GM18508 (cell line): ENCODE results near the gene C12orf57.

Experiments
- ATAC-seq: cut with Tn5 transposase; IDR thresholded peaks from one replicate; pipeline ENCODE4 v1.9.1; 2021; ENCODE audit warnings: moderate number of reproducible peaks; ENCODE audit not compliant: insufficient read depth, unreplicated experiment

The C12orf57 gene

GRCh38 chr12:6917491-6918231 is 26.2 kb upstream of the C12orf57 start:
- no peak for ATAC-seq

- no peak for ATAC-seq
Measured at GRCh38 chr12:6919588-6919987, 24.2 kb upstream of the C12orf57 start.

- ATAC-seq = no peak
Measured at GRCh38 chr12:6921539-6921938, 22.3 kb upstream of the C12orf57 start.

- ATAC-seq = no peak
Measured at GRCh38 chr12:6921996-6922946, 21.6 kb upstream of the C12orf57 start.

- ATAC-seq = no peak
Measured at GRCh38 chr12:6923003-6923732, 20.7 kb upstream of the C12orf57 start.

GRCh38 chr12:6923851-6924250 is 20.0 kb upstream of the C12orf57 start:
- no peak for ATAC-seq

GRCh38 chr12:6925239-6925539 is 18.6 kb upstream of the C12orf57 start:
- ATAC-seq = no peak

- ATAC-seq = no peak
Measured at GRCh38 chr12:6925540-6926279, 18.1 kb upstream of the C12orf57 start.

GRCh38 chr12:6927379-6928021 is 16.3 kb upstream of the C12orf57 start, which contains the start of gene ATN1:
ATN1 (plus strand) TSS chr12:6927959; CDS start chr12:6934002, 6,043 bp downstream.
- ATAC-seq = no peak

GRCh38 chr12:6928022-6928702 is 15.7 kb upstream of the C12orf57 start:
- ATAC-seq = no peak

GRCh38 chr12:6928703-6929407 is 15.0 kb upstream of the C12orf57 start:
- ATAC-seq = no peak

GRCh38 chr12:6929466-6930452 is 14.1 kb upstream of the C12orf57 start:
- no peak for ATAC-seq

- ATAC-seq = no peak
Measured at GRCh38 chr12:6932766-6933165, 11.1 kb upstream of the C12orf57 start.

- ATAC-seq = no peak
Measured at GRCh38 chr12:6934110-6934509, 9.7 kb upstream of the C12orf57 start.

- no peak for ATAC-seq
Measured at GRCh38 chr12:6935371-6936193, 8.2 kb upstream of the C12orf57 start.

GRCh38 chr12:6936194-6936635 is 7.6 kb upstream of the C12orf57 start:
- no peak for ATAC-seq
